Left ventricle myocardium inferior (tissue), 1 donor: ENCODE results near the gene WHAMM. TPM values are rescaled to one million over a fixed set of nuclear protein-coding genes. Genes with fewer than 3 reads are reported as not detected.

Experiments
- DNase-seq: peaks from one replicate; pipeline ENCODE4 v3.0.0-alpha.2; 2020
- H3K27ac ChIP-seq: fragments of 200-600 bp; replicated peaks from 2 replicates; pipeline ENCODE4 v1.8.0; 2021
- H3K27me3 ChIP-seq: fragments of 200-600 bp; 2 replicates; pipeline ENCODE4 v1.8.0; 2021; ENCODE audit warnings: low read depth
- H3K36me3 ChIP-seq: fragments of 200-600 bp; 2 replicates; pipeline ENCODE4 v1.8.0; 2021
- H3K4me1 ChIP-seq: fragments of 200-600 bp; 2 replicates; pipeline ENCODE4 v1.8.0; 2021
- H3K4me3 ChIP-seq: fragments of 200-600 bp; 2 replicates; pipeline ENCODE4 v1.8.0; 2021; ENCODE audit warnings: mild to moderate bottlenecking, moderate library complexity
- H3K9me3 ChIP-seq: fragments of 200-600 bp; replicated peaks from 2 replicates; pipeline ENCODE4 v1.8.0; 2021
- CTCF ChIP-seq: fragments of 200-600 bp; IDR thresholded peaks from 2 replicates; pipeline ENCODE4 v1.8.0; 2021; ENCODE audit warnings: antibody characterized with exemption, mild to moderate bottlenecking, borderline replicate concordance
- intact Hi-C: fragments of 100-400 bp; cut with micrococcal nuclease; formaldehyde crosslinking; loops from one replicate; pipeline ENCODE4 v1.11.0; 2022
- total RNA-seq: library from RNA; stranded (reverse); fragmentation: NEBNext Ultra II Directional; extraction: Animal tissue kit (Norgen Biotek cat#: 25700); gene quantifications from one replicate; pipeline ENCODE4 v1.2.1, GENCODE V29; 2021
- donor health status: DM: no; HTN: yes; CAD: no; lungs with severe emphysema.

WHAMM gene
- total RNA-seq, 1 donor from 2014 or later: 5.4 TPM

GRCh38 chr15:82781349-82781748 lies 28.1 kb upstream of the WHAMM start:
- Histone ChIP-seq H3K4me3 (no peak overlapping the region), H3K27me3 (no peaks in the 10 kb centered on the region), H3K9me3 (no peaks in the 10 kb centered on the region), H3K36me3 (peaks cover 49% of the 10 kb centered on the region), H3K4me1 (no peaks in the 10 kb centered on the region), H3K27ac (no peak overlapping the region)
- intact Hi-C loops: no loop called here
- no peak for DNase-seq
- TF ChIP-seq CTCF: no peak

GRCh38 chr15:82788496-82788895 lies 20.9 kb upstream of the WHAMM start:
- intact Hi-C loops: no loop called here
- H3K4me3 ChIP-seq: no peak overlapping the region
- H3K36me3 ChIP-seq: peaks cover 35% of the 10 kb centered on the region
- no peaks in the 10 kb centered on the region for H3K27me3 ChIP-seq
- H3K27ac ChIP-seq: no peak overlapping the region
- no peaks in the 10 kb centered on the region for H3K4me1 ChIP-seq
- DNase-seq: no peak
- peaks cover 3% of the 10 kb centered on the region for H3K9me3 ChIP-seq
- TF ChIP-seq CTCF: no peak

- no peak for TF ChIP-seq CTCF
- Histone ChIP-seq H3K9me3 (peaks cover 12% of the 10 kb centered on the region), H3K36me3 (peaks cover 38% of the 10 kb centered on the region), H3K4me3 (no peak overlapping the region), H3K4me1 (no peaks in the 10 kb centered on the region), H3K27me3 (no peaks in the 10 kb centered on the region), H3K27ac (no peak overlapping the region)
- DNase-seq: no peak
- intact Hi-C loops: no loop called here
Observed at GRCh38 chr15:82789491-82789890, 19.9 kb upstream of the WHAMM start.

- no peak for DNase-seq
- Histone ChIP-seq H3K27ac (no peak overlapping the region), H3K4me3 (no peak overlapping the region), H3K27me3 (no peaks in the 10 kb centered on the region), H3K4me1 (no peaks in the 10 kb centered on the region), H3K9me3 (peaks cover 12% of the 10 kb centered on the region), H3K36me3 (peaks cover 40% of the 10 kb centered on the region)
- TF ChIP-seq CTCF: no peak
- intact Hi-C loops: no loop called here
Observed at GRCh38 chr15:82790321-82790720, 19.1 kb upstream of the WHAMM start.

GRCh38 chr15:82792068-82792467 lies 17.4 kb upstream of the WHAMM start:
- Histone ChIP-seq H3K9me3 (peaks cover 12% of the 10 kb centered on the region), H3K27ac (no peak overlapping the region), H3K4me3 (no peak overlapping the region), H3K4me1 (no peaks in the 10 kb centered on the region), H3K27me3 (no peaks in the 10 kb centered on the region), H3K36me3 (peaks cover 23% of the 10 kb centered on the region)
- intact Hi-C loops: no loop called here
- TF ChIP-seq CTCF: no peak
- DNase-seq: no peak

GRCh38 chr15:82793737-82794136 lies 15.7 kb upstream of the WHAMM start:
- no peak for TF ChIP-seq CTCF
- intact Hi-C loops: no loop called here
- Histone ChIP-seq H3K9me3 (peaks cover 12% of the 10 kb centered on the region), H3K36me3 (peaks cover 21% of the 10 kb centered on the region), H3K4me1 (peaks cover 8% of the 10 kb centered on the region), H3K27ac (no peak overlapping the region), H3K27me3 (no peaks in the 10 kb centered on the region), H3K4me3 (no peak overlapping the region)
- no peak for DNase-seq
